ENCODE measurements around the gene SLC1A7. TPM values are rescaled to one million over a fixed set of nuclear protein-coding genes. Genes with fewer than 3 reads are reported as not detected.

Gene SLC1A7
- total RNA-seq, 6 experiments from 2014 or later = 0.31 to 1.3 (median 0.61) TPM

DNA sequence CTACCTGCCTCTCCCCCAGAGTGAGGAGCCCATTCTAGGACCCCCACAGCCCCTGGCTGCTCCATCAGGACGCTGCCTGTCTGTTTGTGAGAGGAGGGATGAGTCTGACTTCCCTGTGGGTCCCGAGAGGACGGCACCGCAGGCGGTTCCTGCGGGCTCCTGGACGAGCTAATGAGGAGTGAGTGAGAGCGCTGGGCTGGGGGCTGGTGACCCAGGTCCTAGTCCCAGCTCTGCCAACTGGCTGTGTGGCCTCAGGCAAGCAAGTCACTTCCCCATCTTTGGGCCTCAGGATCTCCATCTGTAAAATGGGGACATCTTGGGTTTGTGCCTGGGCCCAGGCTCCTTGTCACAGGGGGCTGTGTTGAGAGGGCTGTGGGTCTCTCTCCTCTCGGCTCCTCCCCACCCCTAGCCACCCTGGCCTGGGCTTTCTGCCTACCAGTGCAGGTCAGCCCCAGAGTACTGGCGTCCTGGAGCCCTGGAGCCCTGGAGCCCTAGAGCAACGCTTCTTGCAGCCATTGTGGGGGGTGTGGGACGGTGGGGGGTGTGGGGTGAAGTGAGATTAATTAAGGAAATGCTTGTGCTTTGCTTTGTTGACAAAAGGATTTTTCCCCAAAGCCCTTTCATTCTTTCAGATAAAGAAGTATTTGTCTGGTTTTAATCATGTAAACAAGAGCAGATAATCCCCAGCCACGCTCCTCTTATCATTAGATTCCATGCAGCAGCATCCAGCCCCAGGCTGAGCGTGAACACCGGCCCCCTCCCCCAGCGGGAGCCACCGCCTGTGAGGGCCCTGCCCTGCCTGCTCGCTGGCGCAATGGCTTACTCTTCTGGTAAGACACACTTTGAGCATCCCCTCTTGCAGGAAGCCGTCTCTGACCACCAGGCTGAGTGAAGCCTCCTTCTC is 26.8 kb downstream of the SLC1A7 start:
- Histone ChIP-seq H3K4me1 (peaks cover 0 to 21% (median 3%) of the 10 kb centered on the region in 4 donors), H3K27me3 (no peaks in the 10 kb centered on the region), H3K9me3 (no peaks in the 10 kb centered on the region), H3K27ac (no peak overlapping the region), H3K4me3 (no peak overlapping the region), H3K36me3 (no peaks in the 10 kb centered on the region)
- DNase-seq = no peak
- intact Hi-C loops (cut with DNase I) = no loop called here
- WGBS (ENCODE audit: insufficient coverage, low coverage, low lambda C conversion rate, missing lambda C conversion rate) = 53% methylated on average over 6 of the region's 20 CpGs
- TF ChIP-seq, protein P1, sequence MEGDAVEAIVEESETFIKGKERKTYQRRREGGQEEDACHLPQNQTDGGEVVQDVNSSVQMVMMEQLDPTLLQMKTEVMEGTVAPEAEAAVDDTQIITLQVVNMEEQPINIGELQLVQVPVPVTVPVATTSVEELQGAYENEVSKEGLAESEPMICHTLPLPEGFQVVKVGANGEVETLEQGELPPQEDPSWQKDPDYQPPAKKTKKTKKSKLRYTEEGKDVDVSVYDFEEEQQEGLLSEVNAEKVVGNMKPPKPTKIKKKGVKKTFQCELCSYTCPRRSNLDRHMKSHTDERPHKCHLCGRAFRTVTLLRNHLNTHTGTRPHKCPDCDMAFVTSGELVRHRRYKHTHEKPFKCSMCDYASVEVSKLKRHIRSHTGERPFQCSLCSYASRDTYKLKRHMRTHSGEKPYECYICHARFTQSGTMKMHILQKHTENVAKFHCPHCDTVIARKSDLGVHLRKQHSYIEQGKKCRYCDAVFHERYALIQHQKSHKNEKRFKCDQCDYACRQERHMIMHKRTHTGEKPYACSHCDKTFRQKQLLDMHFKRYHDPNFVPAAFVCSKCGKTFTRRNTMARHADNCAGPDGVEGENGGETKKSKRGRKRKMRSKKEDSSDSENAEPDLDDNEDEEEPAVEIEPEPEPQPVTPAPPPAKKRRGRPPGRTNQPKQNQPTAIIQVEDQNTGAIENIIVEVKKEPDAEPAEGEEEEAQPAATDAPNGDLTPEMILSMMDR (IDR thresholded peaks at IDR 0.05) = no peak
- TF ChIP-seq POLR2A (IDR thresholded peaks at IDR 0.05) = no peak
- ATAC-seq = peak in 3 of 4 donors; percentile 18 to 30 (median 22)

DNA sequence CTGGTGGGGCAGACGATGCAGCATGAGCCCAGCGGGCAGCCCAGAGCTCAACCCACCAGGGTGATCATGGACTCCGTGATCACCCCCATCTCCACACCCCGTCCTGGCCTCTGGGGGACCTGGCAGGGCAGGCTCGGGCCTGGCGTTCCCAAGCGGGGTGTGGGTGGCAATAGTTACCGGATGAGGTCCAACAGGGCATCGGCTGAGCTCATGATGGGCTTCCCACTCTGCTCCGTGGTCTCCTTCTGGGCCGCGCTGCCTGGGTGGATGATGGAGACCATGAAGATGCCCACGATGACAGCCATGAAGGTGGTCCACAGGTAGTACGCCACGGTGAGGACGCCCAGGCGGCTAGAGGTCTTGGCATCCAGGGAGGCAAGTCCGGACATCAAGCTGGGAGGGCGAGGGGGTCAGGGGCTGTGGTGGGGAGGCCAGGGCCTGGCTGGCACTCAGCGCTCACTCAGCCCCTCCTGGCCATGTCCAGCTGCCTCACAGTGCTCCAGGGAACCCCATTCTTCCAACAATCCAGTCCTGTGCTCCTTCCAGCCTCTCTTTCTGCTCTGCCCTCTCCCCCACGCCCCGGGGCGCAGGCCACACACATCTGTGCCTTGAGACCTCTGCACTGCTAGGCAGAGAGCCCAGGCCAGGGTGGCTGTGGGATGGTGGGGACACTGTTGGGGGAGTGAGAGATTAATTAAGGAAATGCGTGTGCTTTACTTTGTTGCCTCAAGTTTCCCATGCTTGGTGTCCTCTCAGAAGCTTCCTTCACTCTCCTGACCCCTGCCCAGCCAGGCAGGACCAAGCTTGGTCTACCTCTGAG is 27.6 kb downstream of the SLC1A7 start:
- no peak for ATAC-seq
- intact Hi-C loops (cut with DNase I) = no loop called here
- H3K4me1 ChIP-seq = peaks cover 0 to 21% (median 3%) of the 10 kb centered on the region in 4 donors
- H3K27me3 ChIP-seq = no peaks in the 10 kb centered on the region
- H3K4me3 ChIP-seq = no peak overlapping the region
- no peaks in the 10 kb centered on the region for H3K9me3 ChIP-seq
- no peak for DNase-seq
- H3K27ac ChIP-seq = no peak overlapping the region
- H3K36me3 ChIP-seq = no peaks in the 10 kb centered on the region
- WGBS (ENCODE audit: insufficient coverage, low coverage, low lambda C conversion rate, missing lambda C conversion rate) = 95% methylated on average over 2 of the region's 24 CpGs
- no peak for TF ChIP-seq POLR2A (IDR thresholded peaks at IDR 0.05)
- TF ChIP-seq, protein P1 (IDR thresholded peaks at IDR 0.05) = no peak

DNA sequence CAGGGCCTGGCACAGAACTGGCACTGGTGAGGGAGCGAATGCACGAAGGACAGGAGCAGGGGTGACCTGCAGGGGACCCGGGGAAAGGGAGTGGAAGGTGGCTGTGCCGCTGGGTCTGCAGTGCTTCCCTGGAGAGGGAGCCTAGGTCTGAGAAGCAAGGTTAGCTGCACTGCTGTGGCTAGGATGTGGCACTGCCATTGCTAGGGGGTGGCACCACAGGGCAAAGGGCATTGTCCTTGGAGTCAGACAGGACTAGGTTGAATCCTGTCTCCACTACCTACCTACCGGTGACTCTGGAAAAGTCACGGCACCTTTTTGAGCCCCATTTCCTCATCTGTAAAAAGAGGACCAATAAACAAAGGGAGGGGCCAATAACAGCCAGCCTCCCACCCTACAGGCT is 28.3 kb downstream of the SLC1A7 start:
- no CpG with 5 or more reads among the region's 6 CpGs for WGBS (ENCODE audit: insufficient coverage, low coverage, low lambda C conversion rate, missing lambda C conversion rate)
- Histone ChIP-seq H3K4me3 (no peak overlapping the region), H3K4me1 (peaks cover 0 to 21% (median 3%) of the 10 kb centered on the region in 4 donors), H3K36me3 (no peaks in the 10 kb centered on the region), H3K27ac (no peak overlapping the region), H3K27me3 (no peaks in the 10 kb centered on the region), H3K9me3 (no peaks in the 10 kb centered on the region)
- ATAC-seq (peak; percentile 38 to 65 (median 51)), DNase-seq (no peak)
- intact Hi-C loops (cut with DNase I) = no loop called here
- TF ChIP-seq POLR2A (IDR thresholded peaks at IDR 0.05) = no peak
- TF ChIP-seq, protein P1 (IDR thresholded peaks at IDR 0.05) = no peak

DNA sequence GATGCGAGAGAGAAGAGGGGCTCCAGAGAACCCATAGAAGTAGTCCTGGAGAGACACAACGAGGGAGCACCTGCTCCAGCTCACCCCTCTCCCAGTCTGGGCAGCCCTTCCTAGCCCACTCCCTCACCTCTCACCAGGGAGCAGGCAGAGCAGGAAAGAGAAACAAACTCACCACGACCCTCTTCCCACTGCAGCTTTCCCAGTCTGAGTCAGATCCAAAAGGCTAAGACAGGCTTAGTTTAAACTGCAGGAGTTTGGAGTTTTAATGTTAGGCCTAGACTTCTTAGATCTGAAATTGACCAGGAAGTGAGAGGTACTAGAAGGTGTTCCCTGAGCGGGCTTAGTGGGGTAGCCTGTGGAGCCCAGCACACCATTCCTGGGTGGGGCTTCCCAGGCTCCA is 29.6 kb downstream of the SLC1A7 start:
- no peaks in the 10 kb centered on the region for H3K27me3 ChIP-seq
- H3K27ac ChIP-seq = no peak overlapping the region
- intact Hi-C loops (cut with DNase I) = no loop called here
- no peak for DNase-seq
- no peak for TF ChIP-seq POLR2A (IDR thresholded peaks at IDR 0.05)
- TF ChIP-seq, protein P1 (IDR thresholded peaks at IDR 0.05) = no peak
- H3K4me3 ChIP-seq = no peak overlapping the region
- H3K9me3 ChIP-seq = no peaks in the 10 kb centered on the region
- WGBS (ENCODE audit: insufficient coverage, low coverage, low lambda C conversion rate, missing lambda C conversion rate) = 69% methylated on average over 2 of the region's 4 CpGs
- ATAC-seq = no peak
- H3K36me3 ChIP-seq = no peaks in the 10 kb centered on the region
- H3K4me1 ChIP-seq = peaks cover 0 to 21% (median 3%) of the 10 kb centered on the region in 4 donors
